HepG2 (cell line): Measurements from ENCODE around the gene FAF1. TPM values are rescaled to one million over a fixed set of nuclear protein-coding genes. Genes with fewer than 3 reads are reported as not detected.

ENCODE experiments used
- ATF1 ChIP-seq: IDR thresholded peaks from 2 replicates; pipeline ENCODE4 v1.6.1; 2016; ENCODE audit warnings: mild to moderate bottlenecking, control low read depth
- ATF7-NPFF ChIP-seq: sonication (generic); formaldehyde crosslinking; IDR thresholded peaks from 2 replicates; pipeline ENCODE4 v1.8.1; 2023; ENCODE audit warnings: mild to moderate bottlenecking, low read depth, missing genetic modification reagents, moderate library complexity
- CBX1 ChIP-seq: IDR thresholded peaks from one replicate; pipeline ENCODE4 v1.6.1; 2016; ENCODE audit warnings: antibody characterized with exemption, low read depth
- E2F1 ChIP-seq: sonication (generic); formaldehyde crosslinking; IDR thresholded peaks from 2 replicates; pipeline ENCODE4 v1.5.0; 2020; ENCODE audit warnings: missing genetic modification reagents
- JDP2 ChIP-seq: sonication (generic); formaldehyde crosslinking; IDR thresholded peaks from 2 replicates; pipeline ENCODE4 v1.8.1; 2022; ENCODE audit warnings: missing genetic modification reagents, borderline replicate concordance
- NONO ChIP-seq, 2 experiments: fragments of 450-650 bp in 1 of 2; sonication (generic) in 1 of 2; formaldehyde crosslinking in 1 of 2; IDR thresholded peaks in 1 of 2; conservative IDR thresholded peaks in 1 of 2; 2 replicates each; pipeline versions ENCODE4 v1.6.1 to v1.8.0; 2017 to 2022; ENCODE audit warnings: mild to moderate bottlenecking in 1 of 2, missing genetic modification reagents in 1 of 2, moderate library complexity in 1 of 2
- PPARG ChIP-seq: conservative IDR thresholded peaks from 2 replicates; pipeline ENCODE4 v1.6.1; 2016; ENCODE audit warnings: missing biosample characterization, missing genetic modification reagents
- RORA ChIP-seq: sonication (generic); formaldehyde crosslinking; IDR thresholded peaks from 2 replicates; pipeline ENCODE4 v1.5.0; 2020; ENCODE audit warnings: mild to moderate bottlenecking, missing genetic modification reagents, moderate library complexity
- TBL1XR1 ChIP-seq: fragments of 150-350 bp; IDR thresholded peaks from 2 replicates; pipeline ENCODE4 v1.6.1; 2014; ENCODE audit warnings: borderline replicate concordance, low read length; ENCODE audit not compliant: partially characterized antibody
- TBX2 ChIP-seq: sonication (generic); formaldehyde crosslinking; IDR thresholded peaks from 2 replicates; pipeline ENCODE4 v1.5.0; 2020; ENCODE audit warnings: missing genetic modification reagents, mild to moderate bottlenecking, borderline replicate concordance
- ZBTB1 ChIP-seq: sonication (generic); formaldehyde crosslinking; IDR thresholded peaks from 2 replicates; pipeline ENCODE4 v1.4.0; 2020; ENCODE audit warnings: missing genetic modification reagents, borderline replicate concordance
- ZBTB42 ChIP-seq: sonication (generic); formaldehyde crosslinking; IDR thresholded peaks from 2 replicates; pipeline ENCODE4 v1.5.0; 2020; ENCODE audit warnings: mild to moderate bottlenecking, missing genetic modification reagents
- ZNF207 ChIP-seq: fragments of 450-650 bp; IDR thresholded peaks from 2 replicates; pipeline ENCODE4 v1.6.1; 2016; ENCODE audit warnings: antibody characterized with exemption, borderline replicate concordance
- ZNF292 ChIP-seq: sonication (generic); formaldehyde crosslinking; IDR thresholded peaks from 2 replicates; pipeline ENCODE4 v1.8.1; 2022; ENCODE audit warnings: mild to moderate bottlenecking, low read depth, missing genetic modification reagents, borderline replicate concordance
- ZNF503 ChIP-seq: sonication (generic); formaldehyde crosslinking; IDR thresholded peaks from 2 replicates; pipeline ENCODE4 v1.4.0; 2020; ENCODE audit warnings: missing genetic modification reagents
- ZNF569 ChIP-seq: sonication (generic); formaldehyde crosslinking; IDR thresholded peaks from 2 replicates; pipeline ENCODE4 v1.5.0; 2020; ENCODE audit warnings: mild to moderate bottlenecking, missing genetic modification reagents, moderate library complexity, borderline replicate concordance
- ZNF660 ChIP-seq: sonication (generic); formaldehyde crosslinking; IDR thresholded peaks from 2 replicates; pipeline ENCODE4 v1.5.1; 2020; ENCODE audit warnings: mild to moderate bottlenecking, low read depth, missing genetic modification reagents, borderline replicate concordance
- polyA plus RNA-seq, 8 experiments: library from polyadenylated mRNA; depleted of rRNA in 3 of 8; stranded (reverse) in 7 of 8; unstranded in 1 of 8; fragments of >200 nt; fragmentation: Illumina TruSeq in 4 of 8; extraction: Trizol in 4 of 8; gene quantifications; 2 replicates each; pipeline versions ENCODE4 v1.2.1 to v1.2.3, GENCODE V29; 2011 to 2016; ENCODE audit warnings: low read depth in 4 of 8, missing spikeins in 1 of 8, mixed read lengths in 1 of 8; ENCODE audit not compliant: insufficient read depth in 1 of 8
- total RNA-seq, 5 experiments: library from RNA; depleted of rRNA; stranded (reverse); fragments of >200 nt; fragmentation: Illumina TruSeq; extraction: Trizol; gene quantifications; 2 replicates each; pipeline ENCODE4 v1.2.3, GENCODE V29; 2016; ENCODE audit warnings: low read depth in 1 of 5
- TF ChIP-seq, protein P1 (sequence below): sonication (generic); formaldehyde crosslinking; IDR thresholded peaks from 2 replicates; pipeline ENCODE4 v1.5.0; 2020; ENCODE audit warnings: mild to moderate bottlenecking, missing genetic modification reagents
- TF ChIP-seq, protein P2 (sequence below): sonication (generic); formaldehyde crosslinking; IDR thresholded peaks from 2 replicates; pipeline ENCODE4 v1.5.0; 2020; ENCODE audit warnings: mild to moderate bottlenecking, missing genetic modification reagents
- TF ChIP-seq, protein P3 (sequence below): IDR thresholded peaks from 2 replicates; pipeline ENCODE4 v1.6.1; 2012; ENCODE audit warnings: inconsistent platforms

The FAF1 gene
- total and polyA plus RNA-seq, 2 of the 13 experiments (the other 11 are each of a cell fraction or from before 2014, with no cell fraction given) = 19.4 to 63.3 TPM

DNA sequence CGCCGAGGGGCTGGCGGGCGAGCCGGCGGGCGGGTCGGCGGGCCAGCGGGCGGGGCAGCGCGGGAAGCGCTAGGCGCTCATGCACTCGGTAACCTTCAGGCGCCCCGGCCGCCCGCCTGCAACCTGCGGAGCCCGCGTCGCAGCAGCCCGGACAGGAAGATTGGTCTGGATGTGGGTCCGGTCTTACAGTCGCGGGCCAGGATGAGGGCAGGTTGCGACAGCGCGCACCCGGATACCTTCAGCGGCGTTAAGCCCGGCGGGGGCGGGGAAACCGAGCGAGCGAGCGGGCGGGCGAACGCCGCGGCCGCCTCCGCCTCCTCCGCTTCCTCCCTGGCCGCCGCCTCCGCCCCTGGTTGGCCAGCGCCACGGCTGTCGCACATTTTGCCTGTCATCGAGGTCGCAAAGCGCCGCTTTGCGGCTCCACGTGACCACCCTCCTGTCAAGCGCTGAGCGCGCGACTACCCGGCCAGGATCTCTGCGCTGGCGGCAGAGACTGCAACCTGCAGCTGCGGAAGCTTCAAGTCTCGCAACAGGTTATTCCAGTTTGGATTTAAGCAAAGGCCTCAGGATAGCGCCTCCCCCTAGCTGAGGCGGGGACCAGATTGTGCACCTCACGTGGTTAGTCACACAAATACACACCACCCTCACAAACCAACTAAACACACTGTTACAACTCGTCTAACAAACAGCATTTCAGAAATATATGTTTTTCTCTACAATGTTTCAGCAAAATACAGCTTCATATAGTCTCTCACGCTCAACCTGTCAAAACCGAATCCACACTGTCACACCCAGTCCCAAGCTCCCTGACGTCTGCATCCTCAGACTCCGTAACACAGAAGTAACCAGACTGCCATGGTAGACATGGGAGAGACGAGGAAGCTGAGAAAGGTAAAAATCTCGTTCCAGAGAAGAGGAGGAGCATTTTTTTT is at the start of gene FAF1 (continued):
- peak; percentile 56; the same call in 1 of the 2 replicates for TF ChIP-seq ZNF503
- no peak for TF ChIP-seq ZNF660 (CRISPR knock-in tag)
- TF ChIP-seq, protein P1, sequence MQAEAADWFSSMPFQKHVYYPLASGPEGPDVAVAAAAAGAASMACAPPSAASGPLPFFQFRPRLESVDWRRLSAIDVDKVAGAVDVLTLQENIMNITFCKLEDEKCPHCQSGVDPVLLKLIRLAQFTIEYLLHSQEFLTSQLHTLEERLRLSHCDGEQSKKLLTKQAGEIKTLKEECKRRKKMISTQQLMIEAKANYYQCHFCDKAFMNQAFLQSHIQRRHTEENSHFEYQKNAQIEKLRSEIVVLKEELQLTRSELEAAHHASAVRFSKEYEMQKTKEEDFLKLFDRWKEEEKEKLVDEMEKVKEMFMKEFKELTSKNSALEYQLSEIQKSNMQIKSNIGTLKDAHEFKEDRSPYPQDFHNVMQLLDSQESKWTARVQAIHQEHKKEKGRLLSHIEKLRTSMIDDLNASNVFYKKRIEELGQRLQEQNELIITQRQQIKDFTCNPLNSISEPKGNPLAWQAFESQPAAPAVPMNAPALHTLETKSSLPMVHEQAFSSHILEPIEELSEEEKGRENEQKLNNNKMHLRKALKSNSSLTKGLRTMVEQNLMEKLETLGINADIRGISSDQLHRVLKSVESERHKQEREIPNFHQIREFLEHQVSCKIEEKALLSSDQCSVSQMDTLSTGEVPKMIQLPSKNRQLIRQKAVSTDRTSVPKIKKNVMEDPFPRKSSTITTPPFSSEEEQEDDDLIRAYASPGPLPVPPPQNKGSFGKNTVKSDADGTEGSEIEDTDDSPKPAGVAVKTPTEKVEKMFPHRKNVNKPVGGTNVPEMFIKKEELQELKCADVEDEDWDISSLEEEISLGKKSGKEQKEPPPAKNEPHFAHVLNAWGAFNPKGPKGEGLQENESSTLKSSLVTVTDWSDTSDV = 0 out of 2 replicates have a peak, but pooled peaks have one; percentile 63
- no peak for TF ChIP-seq NONO (IDR thresholded peaks at IDR 0.05)
- peak; percentile 95 for TF ChIP-seq NONO (CRISPR knock-in tag; conservative IDR thresholded peaks at IDR 0.05)
- TF ChIP-seq ZBTB1 (CRISPR knock-in tag) = no peak
- TF ChIP-seq ZNF207 = no peak
- TF ChIP-seq ZBTB42 (CRISPR knock-in tag) = no peak
- no peak for TF ChIP-seq ZNF569 (CRISPR knock-in tag)
- peak; percentile 52; the same call in 1 of the 2 replicates for TF ChIP-seq PPARG (CRISPR knock-in tag)
- no peak for TF ChIP-seq JDP2 (CRISPR knock-in tag)
- TF ChIP-seq ATF7-NPFF (CRISPR knock-in tag) = peak; percentile 68
- peak; percentile 92; the same call in 1 of the 2 replicates for TF ChIP-seq ZNF292 (CRISPR knock-in tag)
- TF ChIP-seq, protein P2, sequence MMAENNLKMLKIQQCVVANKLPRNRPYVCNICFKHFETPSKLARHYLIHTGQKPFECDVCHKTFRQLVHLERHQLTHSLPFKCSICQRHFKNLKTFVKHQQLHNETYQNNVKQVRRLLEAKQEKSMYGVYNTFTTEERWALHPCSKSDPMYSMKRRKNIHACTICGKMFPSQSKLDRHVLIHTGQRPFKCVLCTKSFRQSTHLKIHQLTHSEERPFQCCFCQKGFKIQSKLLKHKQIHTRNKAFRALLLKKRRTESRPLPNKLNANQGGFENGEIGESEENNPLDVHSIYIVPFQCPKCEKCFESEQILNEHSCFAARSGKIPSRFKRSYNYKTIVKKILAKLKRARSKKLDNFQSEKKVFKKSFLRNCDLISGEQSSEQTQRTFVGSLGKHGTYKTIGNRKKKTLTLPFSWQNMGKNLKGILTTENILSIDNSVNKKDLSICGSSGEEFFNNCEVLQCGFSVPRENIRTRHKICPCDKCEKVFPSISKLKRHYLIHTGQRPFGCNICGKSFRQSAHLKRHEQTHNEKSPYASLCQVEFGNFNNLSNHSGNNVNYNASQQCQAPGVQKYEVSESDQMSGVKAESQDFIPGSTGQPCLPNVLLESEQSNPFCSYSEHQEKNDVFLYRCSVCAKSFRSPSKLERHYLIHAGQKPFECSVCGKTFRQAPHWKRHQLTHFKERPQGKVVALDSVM (CRISPR knock-in tag) = peak; percentile 72
- peak; percentile 92 for TF ChIP-seq ATF1 (CRISPR knock-in tag)
- no peak for TF ChIP-seq RORA
- TF ChIP-seq, protein P3, sequence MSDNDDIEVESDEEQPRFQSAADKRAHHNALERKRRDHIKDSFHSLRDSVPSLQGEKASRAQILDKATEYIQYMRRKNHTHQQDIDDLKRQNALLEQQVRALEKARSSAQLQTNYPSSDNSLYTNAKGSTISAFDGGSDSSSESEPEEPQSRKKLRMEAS = peak; percentile 96
- peak; percentile 78 for TF ChIP-seq TBX2
- peak; percentile 27 for TF ChIP-seq TBL1XR1
- TF ChIP-seq CBX1 = peak; percentile 71
- TF ChIP-seq E2F1 (CRISPR knock-in tag) = peak; percentile 88
